ENCODE results near the gene TMEM252. TPM values are rescaled to one million over a fixed set of nuclear protein-coding genes. Genes with fewer than 3 reads are reported as not detected.

TMEM252 gene, protein sequence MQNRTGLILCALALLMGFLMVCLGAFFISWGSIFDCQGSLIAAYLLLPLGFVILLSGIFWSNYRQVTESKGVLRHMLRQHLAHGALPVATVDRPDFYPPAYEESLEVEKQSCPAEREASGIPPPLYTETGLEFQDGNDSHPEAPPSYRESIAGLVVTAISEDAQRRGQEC
- not detected for total RNA-seq

DNA sequence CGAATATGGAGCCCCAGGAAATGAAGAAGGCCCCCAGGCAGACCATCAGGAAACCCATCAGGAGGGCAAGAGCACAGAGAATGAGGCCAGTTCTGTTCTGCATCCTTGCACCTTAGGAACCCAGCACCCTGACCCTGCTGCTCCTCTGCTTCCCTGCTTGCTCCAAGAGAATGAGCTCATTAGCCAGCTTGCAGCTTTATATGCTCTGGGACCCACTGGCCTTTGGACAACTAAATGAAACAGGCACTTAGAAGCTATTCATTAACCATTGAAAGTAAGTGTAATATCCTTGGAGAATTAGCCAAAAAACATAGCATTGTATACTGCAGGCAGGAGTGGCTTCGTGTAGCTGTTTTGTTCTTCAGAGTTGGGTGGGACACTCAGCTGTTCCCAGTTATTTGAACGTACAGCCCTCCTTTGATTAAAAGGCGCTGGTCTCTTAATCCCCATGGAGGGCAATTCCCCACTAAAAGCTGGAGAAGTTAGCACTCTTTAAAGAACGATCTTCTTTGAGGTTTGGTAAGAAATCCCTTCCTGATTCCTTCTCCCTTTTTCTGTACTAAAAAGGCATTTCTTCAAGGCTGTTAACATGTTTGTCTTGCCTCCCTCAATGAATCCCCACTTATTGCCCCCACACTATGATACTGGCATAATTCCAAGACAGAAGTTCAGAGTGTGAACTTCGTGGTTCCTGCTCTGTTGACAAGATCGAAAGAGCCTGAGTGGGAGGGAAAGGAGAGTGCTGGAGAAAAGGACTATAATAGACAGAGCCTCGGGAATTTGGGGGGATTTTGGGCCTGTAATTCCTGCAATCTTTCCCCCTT, at the start of gene TMEM252:
Gene TMEM252 (minus strand): TSS at position 172 of the 824 bp plus-strand sequence. CDS start 69 bp downstream, at position 103.
- Histone ChIP-seq H3K27ac (no peak within 1 kb of the TSS), H3K36me3 (replicated peaks in 1 of 2; ENCODE audit: insufficient read depth in 1 of 2, low read depth in 2 of 2) (no peaks in the 10 kb centered on the region), H3K9me3 (no peaks in the 10 kb centered on the region), H3K27me3 (no peaks in the 10 kb centered on the region), H3K4me1 (no peaks in the 10 kb centered on the region), H3K4me3 (no peak within 1 kb of the TSS)
- DNase-seq = no peak
- TF ChIP-seq, protein P1, sequence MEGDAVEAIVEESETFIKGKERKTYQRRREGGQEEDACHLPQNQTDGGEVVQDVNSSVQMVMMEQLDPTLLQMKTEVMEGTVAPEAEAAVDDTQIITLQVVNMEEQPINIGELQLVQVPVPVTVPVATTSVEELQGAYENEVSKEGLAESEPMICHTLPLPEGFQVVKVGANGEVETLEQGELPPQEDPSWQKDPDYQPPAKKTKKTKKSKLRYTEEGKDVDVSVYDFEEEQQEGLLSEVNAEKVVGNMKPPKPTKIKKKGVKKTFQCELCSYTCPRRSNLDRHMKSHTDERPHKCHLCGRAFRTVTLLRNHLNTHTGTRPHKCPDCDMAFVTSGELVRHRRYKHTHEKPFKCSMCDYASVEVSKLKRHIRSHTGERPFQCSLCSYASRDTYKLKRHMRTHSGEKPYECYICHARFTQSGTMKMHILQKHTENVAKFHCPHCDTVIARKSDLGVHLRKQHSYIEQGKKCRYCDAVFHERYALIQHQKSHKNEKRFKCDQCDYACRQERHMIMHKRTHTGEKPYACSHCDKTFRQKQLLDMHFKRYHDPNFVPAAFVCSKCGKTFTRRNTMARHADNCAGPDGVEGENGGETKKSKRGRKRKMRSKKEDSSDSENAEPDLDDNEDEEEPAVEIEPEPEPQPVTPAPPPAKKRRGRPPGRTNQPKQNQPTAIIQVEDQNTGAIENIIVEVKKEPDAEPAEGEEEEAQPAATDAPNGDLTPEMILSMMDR (IDR thresholded peaks at IDR 0.05) = no peak
- no peak for TF ChIP-seq POLR2A (IDR thresholded peaks at IDR 0.05)
- intact Hi-C loops (cut with DNase I) = no loop called here
- ATAC-seq = no peak
- 22 to 35% methylated on average over 8 of the region's 8 CpGs for WGBS, 2 donors

DNA sequence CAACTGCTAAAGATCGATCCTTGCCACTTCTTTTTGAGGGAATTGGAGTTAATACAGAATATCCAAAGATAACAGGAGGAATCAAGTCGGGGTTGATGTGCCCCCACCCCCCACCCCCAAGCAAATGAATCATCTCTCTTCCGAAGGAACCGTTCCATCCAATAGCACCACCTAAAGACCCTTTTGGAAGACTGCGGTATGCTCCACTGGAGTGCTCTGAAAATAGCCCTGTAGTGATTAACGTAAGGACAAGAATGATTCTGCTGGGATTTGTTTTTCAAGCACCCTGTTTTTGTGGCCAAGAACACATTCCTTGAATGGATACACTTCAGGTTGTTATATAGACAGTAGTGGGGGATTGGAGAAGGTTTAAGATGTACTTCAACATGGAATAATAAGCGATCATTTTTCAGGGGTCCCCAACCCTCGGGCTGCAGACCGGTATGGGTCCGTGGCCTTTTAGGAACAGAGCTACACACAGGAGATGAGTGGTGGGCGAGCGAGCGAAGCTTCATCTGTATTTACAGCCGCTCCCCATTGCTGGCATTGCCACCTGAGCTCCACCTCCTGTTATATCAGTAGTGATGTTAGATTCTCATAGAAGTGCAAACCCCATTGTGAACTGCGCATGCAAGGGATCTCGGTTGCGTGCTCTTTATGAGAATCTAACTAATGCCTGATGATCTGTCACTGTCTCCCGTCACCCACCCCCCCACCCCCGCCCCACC, 44.5 kb upstream of the TMEM252 start:
- WGBS, 2 donors = 54 to 63% methylated on average over 19 of the region's 19 CpGs
- Histone ChIP-seq H3K9me3 (no peaks in the 10 kb centered on the region), H3K4me1 (no peaks in the 10 kb centered on the region), H3K4me3 (no peak overlapping the region), H3K27ac (no peak overlapping the region), H3K36me3 (replicated peaks in 1 of 2; ENCODE audit: insufficient read depth in 1 of 2, low read depth in 2 of 2) (no peaks in the 10 kb centered on the region), H3K27me3 (no peaks in the 10 kb centered on the region)
- DNase-seq (no peak), ATAC-seq (no peak)
- TF ChIP-seq POLR2A (IDR thresholded peaks at IDR 0.05) = no peak
- TF ChIP-seq, protein P1 (IDR thresholded peaks at IDR 0.05) = no peak
- intact Hi-C loops (cut with DNase I) = no loop called here

DNA sequence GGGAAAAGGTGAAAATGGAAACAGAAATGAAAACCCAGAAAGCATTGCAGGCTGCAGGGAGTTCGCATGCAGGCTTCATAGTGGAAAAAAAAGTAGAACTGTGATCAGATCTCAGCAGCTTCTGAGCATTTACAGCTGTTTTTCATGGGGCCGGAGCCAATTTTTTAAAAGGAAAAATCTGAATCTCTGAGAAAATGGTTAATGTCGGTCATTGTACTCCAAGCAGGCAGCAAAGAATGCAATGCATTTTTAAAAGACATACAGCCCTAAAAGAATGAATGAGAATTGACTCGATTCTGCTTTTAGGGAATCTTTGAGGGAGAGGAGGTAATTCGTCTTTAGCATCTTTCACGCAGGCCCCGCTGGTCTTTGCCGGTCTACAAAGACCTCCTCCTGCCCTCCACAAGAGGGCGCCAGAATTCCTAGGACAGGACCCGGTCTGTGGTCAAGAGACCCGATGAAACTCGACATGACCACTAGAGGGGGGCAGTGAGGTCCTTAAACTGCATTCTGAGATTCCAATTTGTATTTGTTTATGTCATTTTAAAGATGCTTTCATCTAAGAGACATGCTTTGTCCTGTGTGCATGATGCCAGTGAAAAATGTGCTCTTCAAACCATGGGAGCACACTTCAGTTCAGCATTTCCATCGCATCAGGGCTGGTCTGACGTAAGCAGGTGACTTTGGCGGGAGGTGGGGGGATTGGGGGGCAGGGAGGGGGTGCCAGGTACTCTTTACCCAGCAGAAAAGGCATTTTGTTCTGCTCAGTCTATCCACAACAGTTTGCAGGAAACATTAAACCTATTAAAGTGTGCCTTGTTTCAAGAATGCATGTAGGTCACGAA, 43.7 kb upstream of the TMEM252 start:
- TF ChIP-seq, protein P1 (IDR thresholded peaks at IDR 0.05) = peak; percentile 97 to 99 (median 99)
- no peak for TF ChIP-seq POLR2A (IDR thresholded peaks at IDR 0.05)
- peak; percentile 89 to 91 (median 90) for DNase-seq
- H3K36me3 ChIP-seq (replicated peaks in 1 of 2; ENCODE audit: insufficient read depth in 1 of 2, low read depth in 2 of 2) = no peaks in the 10 kb centered on the region
- peak; percentile 99 for ATAC-seq
- H3K27ac ChIP-seq = no peak overlapping the region
- no peaks in the 10 kb centered on the region for H3K27me3 ChIP-seq
- H3K4me1 ChIP-seq = no peaks in the 10 kb centered on the region
- intact Hi-C loops (cut with DNase I) = loop anchor here (5.0 kb wide), 1 partner anchor 443 kb away; no protein-coding TSS in a partner anchor
- H3K9me3 ChIP-seq = no peaks in the 10 kb centered on the region
- 17 to 21% methylated on average over 14 to 16 of the region's 16 CpGs for WGBS, 2 donors
- no peak overlapping the region for H3K4me3 ChIP-seq

DNA sequence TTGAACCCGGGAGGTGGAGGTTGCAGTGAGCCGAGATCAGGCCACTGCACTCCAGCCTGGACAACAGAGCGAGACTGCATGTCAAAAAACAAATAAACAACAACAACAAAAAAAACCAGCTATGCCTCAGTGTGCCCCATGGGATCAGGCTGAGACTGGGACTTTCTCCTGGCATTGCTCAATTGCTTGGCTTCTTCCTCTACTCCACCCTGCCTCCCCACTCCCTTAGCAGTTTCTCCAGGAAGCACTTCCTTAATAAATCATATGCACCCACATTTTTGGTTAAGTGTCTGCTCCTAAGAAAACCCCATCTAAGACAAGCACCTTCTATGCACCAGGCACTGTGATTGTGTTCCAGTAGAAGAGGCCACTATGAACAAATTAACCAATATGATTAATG, 41.0 kb upstream of the TMEM252 start:
- Histone ChIP-seq H3K27ac (no peak overlapping the region), H3K9me3 (no peaks in the 10 kb centered on the region), H3K27me3 (no peaks in the 10 kb centered on the region), H3K4me1 (no peaks in the 10 kb centered on the region), H3K4me3 (no peak overlapping the region), H3K36me3 (replicated peaks in 1 of 2; ENCODE audit: insufficient read depth in 1 of 2, low read depth in 2 of 2) (no peaks in the 10 kb centered on the region)
- DNase-seq (no peak), ATAC-seq (no peak)
- no peak for TF ChIP-seq POLR2A (IDR thresholded peaks at IDR 0.05)
- TF ChIP-seq, protein P1 (IDR thresholded peaks at IDR 0.05) = no peak
- WGBS, 2 donors = 79 to 86% methylated on average over 3 of the region's 3 CpGs
- intact Hi-C loops (cut with DNase I) = loop anchor here (5.0 kb wide), 1 partner anchor 446 kb away; no protein-coding TSS in a partner anchor
